Muscle layer of colon (tissue), 2 donors: ENCODE results near the gene SLC22A14.
"Not testable (repeated sequence)": the region's sequence is repeated elsewhere in the genome, so short reads cannot be mapped to it uniquely, and the experiment has no call there.

Experiments used
- H3K27ac ChIP-seq: one replicate; pipeline ENCODE4 v1.7.0; 2013; ENCODE audit warnings: low read depth, mild to moderate bottlenecking, low read length, moderate library complexity
- H3K27me3 ChIP-seq, 2 donors: one replicate each; pipeline ENCODE4 v1.7.0; 2013; ENCODE audit warnings: low read length in 2 of 2, mild to moderate bottlenecking in 2 of 2; ENCODE audit not compliant: insufficient read depth in 2 of 2, control insufficient read depth in 1 of 2
- H3K36me3 ChIP-seq: one replicate; pipeline ENCODE4 v1.7.0; 2013; ENCODE audit warnings: mild to moderate bottlenecking, low read length; ENCODE audit not compliant: insufficient read depth
- H3K4me1 ChIP-seq: one replicate; pipeline ENCODE4 v1.7.0; 2013; ENCODE audit warnings: mild to moderate bottlenecking, low read length; ENCODE audit not compliant: insufficient read depth
- H3K4me3 ChIP-seq, 2 donors: one replicate each; pipeline ENCODE4 v1.7.0; 2013; ENCODE audit warnings: low read length in 2 of 2, low read depth in 1 of 2, mild to moderate bottlenecking in 1 of 2, moderate library complexity in 1 of 2
- H3K9ac ChIP-seq: one replicate; pipeline ENCODE4 v1.7.0; 2013; ENCODE audit warnings: low read length
- H3K9me3 ChIP-seq: one replicate; pipeline ENCODE4 v1.7.0; 2013; ENCODE audit warnings: mild to moderate bottlenecking, low read length
- donor health status: abdominal sarcoma.
- donor health status: Adenocarcinoma of cecum.

SLC22A14 gene, protein sequence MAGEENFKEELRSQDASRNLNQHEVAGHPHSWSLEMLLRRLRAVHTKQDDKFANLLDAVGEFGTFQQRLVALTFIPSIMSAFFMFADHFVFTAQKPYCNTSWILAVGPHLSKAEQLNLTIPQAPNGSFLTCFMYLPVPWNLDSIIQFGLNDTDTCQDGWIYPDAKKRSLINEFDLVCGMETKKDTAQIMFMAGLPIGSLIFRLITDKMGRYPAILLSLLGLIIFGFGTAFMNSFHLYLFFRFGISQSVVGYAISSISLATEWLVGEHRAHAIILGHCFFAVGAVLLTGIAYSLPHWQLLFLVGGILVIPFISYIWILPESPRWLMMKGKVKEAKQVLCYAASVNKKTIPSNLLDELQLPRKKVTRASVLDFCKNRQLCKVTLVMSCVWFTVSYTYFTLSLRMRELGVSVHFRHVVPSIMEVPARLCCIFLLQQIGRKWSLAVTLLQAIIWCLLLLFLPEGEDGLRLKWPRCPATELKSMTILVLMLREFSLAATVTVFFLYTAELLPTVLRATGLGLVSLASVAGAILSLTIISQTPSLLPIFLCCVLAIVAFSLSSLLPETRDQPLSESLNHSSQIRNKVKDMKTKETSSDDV

DNA sequence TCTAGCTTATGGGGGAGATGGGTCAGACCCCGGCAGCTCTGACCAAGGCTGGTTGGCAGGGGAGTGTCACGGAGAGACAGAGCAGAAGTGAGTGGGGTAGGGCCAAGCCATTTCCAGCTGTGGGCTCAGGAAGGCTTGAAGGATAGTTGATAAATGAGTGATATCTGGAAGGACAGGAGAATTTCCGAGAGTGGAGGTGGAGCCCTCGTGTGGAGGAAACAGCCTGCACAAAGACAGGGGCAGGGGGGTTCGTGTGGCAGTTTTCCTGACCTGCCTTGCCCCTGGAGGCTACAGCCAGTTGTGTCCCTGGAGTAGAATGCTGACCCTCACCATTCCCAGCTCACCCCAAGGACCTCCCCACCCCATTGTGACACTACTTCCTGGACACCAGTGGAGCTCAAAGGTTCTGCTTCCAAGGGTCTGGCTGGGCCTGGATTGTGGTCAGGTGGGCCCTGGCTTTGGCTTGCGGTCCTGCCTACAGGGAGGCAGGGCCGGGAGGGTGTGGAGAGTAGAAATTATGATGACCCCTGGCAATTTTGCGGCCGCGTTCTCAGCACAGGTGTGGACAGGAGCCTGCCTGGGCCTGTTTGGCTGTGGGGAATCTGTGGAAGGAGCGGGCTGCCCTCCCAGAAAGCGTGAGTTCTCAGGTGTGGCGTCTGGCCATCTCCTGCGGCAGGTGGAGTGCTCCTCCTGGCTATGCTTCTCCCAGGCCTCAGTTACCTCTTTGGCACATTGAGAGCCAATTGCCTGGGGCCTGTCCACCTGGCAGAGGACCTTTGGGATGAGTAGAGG lies at the start of gene SLC22A14:
TSS of gene SLC22A14 (plus strand) at position 400 of the 792 bp plus-strand sequence. CDS start 23,733 bp downstream, outside the sequence.
- Histone ChIP-seq H3K9ac (no peak within 1 kb of the TSS), H3K4me1 (no peaks in the 10 kb centered on the region), H3K36me3 (no peaks in the 10 kb centered on the region), H3K27ac (no peak within 1 kb of the TSS), H3K4me3 (no peak within 1 kb of the TSS), H3K27me3 (no peaks in the 10 kb centered on the region), H3K9me3 (no peaks in the 10 kb centered on the region)

DNA sequence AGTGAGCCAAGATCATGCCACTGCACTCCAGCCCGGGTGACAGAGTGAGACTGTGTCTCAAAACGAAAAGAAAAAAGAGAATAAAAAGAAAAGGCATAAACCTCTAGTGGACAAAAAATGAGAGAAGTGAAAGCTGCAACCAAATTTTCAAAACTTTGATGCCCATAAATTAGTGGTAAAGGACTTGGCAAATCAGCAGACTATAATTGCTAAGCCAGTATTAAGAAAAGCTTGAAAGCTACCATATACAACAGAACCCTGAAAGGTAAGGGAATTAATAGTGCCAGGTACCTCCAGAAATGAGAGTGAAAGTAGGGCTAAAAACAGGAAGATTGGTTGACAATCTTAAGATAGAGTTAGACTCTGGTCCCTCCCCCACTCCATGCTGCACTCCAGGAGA lies 49.4 kb upstream of the SLC22A14 start:
- Histone ChIP-seq H3K9ac (no peak overlapping the region), H3K4me1 (no peaks in the 10 kb centered on the region), H3K27me3 (no peaks in the 10 kb centered on the region), H3K4me3 (no peak overlapping the region), H3K9me3 (no peaks in the 10 kb centered on the region), H3K27ac (no peak overlapping the region), H3K36me3 (peaks cover 25% of the 10 kb centered on the region)

DNA sequence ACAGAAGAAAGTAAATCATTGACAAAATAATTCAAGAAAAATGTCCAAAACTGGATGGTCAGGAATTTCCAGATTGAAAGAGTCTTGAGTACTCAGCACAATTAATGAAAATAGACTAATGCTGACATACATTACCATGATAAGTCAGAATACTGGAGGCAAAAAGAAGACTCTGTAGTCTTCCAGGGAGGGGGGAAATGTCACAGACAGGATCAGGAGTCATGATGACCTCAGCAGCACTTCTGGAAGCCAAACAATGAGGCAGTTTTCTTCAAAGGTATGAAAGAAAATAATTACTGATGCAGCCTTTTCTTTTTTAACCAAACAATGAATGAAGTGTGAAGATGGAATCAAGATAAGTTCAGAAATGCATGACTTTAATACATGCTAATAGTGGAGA lies 46.6 kb upstream of the SLC22A14 start:
- no peak overlapping the region for H3K27ac ChIP-seq
- no peak overlapping the region for H3K9ac ChIP-seq
- no peak overlapping the region for H3K4me3 ChIP-seq
- H3K27me3 ChIP-seq: no peaks in the 10 kb centered on the region
- peaks cover 33% of the 10 kb centered on the region for H3K36me3 ChIP-seq
- H3K4me1 ChIP-seq: no peaks in the 10 kb centered on the region
- H3K9me3 ChIP-seq: no peaks in the 10 kb centered on the region

DNA sequence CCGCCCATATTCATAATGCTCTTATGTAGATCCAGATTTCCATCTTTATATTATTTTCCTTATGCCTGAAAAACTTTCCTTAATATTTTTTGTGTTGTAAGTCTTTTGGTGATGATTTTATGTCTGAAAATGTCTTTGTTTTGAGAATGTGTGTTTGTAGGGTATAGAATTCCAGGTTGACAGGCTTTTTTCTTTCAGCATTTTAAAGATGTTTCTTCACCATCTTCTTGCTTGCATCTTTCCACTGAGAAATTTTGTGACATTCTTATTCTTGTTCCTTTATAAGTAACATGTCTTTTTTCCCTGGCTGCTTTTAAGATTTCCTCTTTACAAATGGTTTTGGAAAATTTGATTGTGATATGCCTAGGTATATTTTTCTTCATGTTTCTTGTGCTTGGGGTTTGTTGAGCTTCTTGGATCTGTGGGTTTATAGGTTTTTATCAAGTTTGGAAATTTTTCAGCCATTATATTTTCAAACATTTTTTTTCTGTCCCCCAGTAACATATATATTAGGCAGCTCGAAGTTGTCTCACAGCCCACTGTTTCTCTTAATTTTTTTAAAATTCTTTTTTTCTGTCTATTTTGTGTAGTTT lies 43.6 kb upstream of the SLC22A14 start:
- no peaks in the 10 kb centered on the region for H3K27me3 ChIP-seq
- H3K9ac ChIP-seq: no peak overlapping the region
- no peaks in the 10 kb centered on the region for H3K4me1 ChIP-seq
- H3K27ac ChIP-seq: no peak overlapping the region
- H3K36me3 ChIP-seq: peaks cover 24% of the 10 kb centered on the region
- no peak overlapping the region for H3K4me3 ChIP-seq
- H3K9me3 ChIP-seq: no peaks in the 10 kb centered on the region

DNA sequence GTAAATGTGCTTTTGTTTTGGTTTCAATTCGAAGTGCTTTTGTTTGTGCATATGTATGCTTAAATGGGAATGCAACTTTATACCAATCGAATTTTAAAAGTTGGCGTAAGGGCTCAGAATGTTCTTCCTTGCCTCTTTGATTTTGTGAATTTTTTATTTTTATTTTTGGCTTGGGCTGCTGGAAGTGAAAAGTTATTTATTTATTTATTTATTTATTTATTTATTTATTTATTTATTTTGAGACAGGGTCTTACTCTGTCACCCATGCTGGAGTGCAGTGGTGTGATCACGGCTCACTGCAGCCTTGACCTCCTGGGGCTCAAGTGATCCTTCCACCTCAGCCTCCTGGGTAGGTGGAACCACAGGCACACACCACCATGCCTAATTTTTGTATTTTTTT lies 39.3 kb upstream of the SLC22A14 start:
- not testable (repeated sequence) for H3K4me1 ChIP-seq, H3K27ac ChIP-seq, H3K4me3 ChIP-seq, H3K9me3 ChIP-seq, H3K27me3 ChIP-seq, H3K9ac ChIP-seq
- H3K36me3 ChIP-seq: peaks cover 24% of the 10 kb centered on the region

DNA sequence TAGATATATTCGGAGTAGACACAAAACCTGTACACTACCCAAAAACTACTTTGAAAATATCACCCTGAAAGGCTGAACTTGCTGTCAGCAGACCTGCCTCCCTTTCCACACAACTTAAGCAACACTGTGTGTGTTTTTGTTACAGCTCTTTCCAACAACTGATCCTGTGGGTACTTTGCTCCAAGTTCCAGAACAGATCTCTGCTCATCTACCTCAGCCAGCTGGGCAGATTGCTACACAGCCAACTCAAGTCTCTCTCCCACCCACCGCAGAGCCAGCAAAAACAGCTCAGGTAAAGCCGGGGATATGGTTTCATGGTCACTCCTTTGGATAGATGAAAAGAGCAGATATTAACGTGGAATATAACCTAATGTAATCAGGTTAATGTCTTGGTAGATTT lies 36.2 kb upstream of the SLC22A14 start:
- no peak overlapping the region for H3K27ac ChIP-seq
- peaks cover 18% of the 10 kb centered on the region for H3K36me3 ChIP-seq

DNA sequence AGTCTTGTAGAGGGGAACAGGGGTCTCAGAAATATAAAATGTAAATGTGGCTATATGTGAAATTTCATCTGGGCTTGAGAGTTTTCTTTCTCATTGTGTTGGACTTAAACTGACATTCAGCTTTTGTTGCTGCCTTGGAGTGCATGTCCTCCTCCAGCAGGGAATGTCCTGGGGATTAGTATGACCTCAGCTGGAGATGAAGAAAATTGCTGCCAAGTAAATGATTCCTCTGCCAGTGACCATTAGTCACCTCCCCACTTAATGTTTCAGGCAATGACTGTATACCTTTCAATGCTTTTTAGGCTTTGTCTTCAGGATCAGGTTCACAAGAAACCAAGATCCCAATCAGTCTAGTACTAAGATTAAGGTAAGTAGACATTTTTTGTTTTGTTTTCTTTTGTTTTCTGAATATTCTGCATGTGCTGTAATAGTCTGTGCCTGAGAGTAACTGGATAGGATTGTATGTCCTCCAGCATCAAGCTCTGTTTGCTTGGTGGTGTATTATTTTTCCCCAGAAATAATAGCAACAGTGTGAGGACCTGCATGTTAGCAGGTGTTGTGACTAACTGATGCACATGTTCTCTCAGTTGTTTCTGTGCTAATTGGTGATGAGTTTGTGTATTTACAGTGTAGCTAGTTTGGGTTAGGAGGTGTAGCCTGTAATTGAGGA lies 34.6 kb upstream of the SLC22A14 start:
- no peak overlapping the region for H3K4me3 ChIP-seq
- no peaks in the 10 kb centered on the region for H3K27me3 ChIP-seq
- no peaks in the 10 kb centered on the region for H3K4me1 ChIP-seq
- peaks cover 31% of the 10 kb centered on the region for H3K36me3 ChIP-seq
- no peaks in the 10 kb centered on the region for H3K9me3 ChIP-seq
- H3K9ac ChIP-seq: no peak overlapping the region
- no peak overlapping the region for H3K27ac ChIP-seq

More for the DNA sequence above, 36.2 kb upstream of the SLC22A14 start:
- Histone ChIP-seq H3K27me3 (no peaks in the 10 kb centered on the region), H3K9me3 (no peaks in the 10 kb centered on the region), H3K9ac (no peak overlapping the region), H3K4me1 (no peaks in the 10 kb centered on the region), H3K4me3 (no peak overlapping the region)

DNA sequence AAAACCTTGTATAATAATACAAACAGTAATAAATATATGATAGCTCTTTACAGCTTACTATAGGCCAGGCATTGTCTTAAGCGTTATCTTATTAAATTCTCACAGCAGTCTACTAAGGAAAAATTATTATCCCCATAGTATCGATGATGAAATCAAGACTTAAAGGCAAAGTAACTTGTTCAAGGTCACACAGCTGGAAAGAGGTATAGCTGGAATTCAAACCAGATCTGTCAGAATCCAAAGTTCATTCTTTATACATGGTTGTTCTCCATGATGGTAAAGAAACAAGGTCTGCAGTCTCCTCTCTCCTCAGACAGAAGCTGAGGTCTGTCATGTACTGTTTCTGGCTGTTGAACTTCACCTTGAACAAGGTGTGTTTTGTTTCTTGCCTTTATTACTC lies 31.9 kb upstream of the SLC22A14 start:
- no peak overlapping the region for H3K9ac ChIP-seq
- H3K27ac ChIP-seq: no peak overlapping the region
- no peaks in the 10 kb centered on the region for H3K27me3 ChIP-seq
- H3K4me1 ChIP-seq: no peaks in the 10 kb centered on the region
- H3K36me3 ChIP-seq: peaks cover 56% of the 10 kb centered on the region
- no peaks in the 10 kb centered on the region for H3K9me3 ChIP-seq
- no peak overlapping the region for H3K4me3 ChIP-seq

DNA sequence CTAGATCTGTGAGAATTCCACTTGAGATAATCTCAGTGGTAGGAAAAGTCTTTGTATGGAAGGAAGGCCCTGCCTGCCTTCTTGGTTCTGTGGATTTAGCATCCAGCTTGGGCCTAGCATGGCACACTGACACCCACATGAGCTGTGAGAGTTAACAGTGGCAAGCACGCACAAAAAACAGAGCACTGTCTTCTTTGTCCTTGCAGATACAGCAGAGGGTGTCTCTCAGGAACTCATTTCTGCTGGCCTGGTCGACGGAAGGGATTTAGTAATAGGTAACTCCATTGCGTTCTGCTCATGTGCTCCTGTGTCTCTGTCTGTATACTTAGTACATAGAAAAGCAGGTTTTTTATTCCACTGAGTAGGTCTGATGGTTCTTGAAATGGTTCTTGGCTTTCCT lies 30.9 kb upstream of the SLC22A14 start:
- H3K36me3 ChIP-seq: peaks cover 51% of the 10 kb centered on the region
- no peaks in the 10 kb centered on the region for H3K9me3 ChIP-seq
- H3K4me3 ChIP-seq: no peak overlapping the region
- no peaks in the 10 kb centered on the region for H3K27me3 ChIP-seq
- no peak overlapping the region for H3K27ac ChIP-seq
- H3K9ac ChIP-seq: no peak overlapping the region
- H3K4me1 ChIP-seq: no peaks in the 10 kb centered on the region

DNA sequence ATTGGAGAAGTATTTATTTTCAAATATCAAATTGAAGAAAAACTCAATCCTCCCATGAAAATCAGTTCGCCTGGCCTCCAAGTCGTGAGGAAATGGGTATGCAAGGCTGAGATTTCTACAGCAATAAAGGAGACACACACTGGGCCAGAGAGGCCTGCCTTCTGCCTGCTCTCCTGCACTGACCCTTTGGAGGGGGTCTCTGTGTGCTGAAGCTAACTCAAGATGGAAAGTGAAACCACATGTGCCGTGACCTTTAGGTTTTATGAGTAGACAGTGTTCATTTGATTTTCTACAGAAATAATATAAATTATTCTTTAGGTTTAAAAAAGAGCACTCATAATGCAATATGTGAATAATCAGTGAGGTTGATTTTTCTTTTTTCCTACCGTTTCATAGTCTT lies 28.4 kb upstream of the SLC22A14 start:
- Histone ChIP-seq H3K4me3 (no peak overlapping the region), H3K36me3 (peaks cover 41% of the 10 kb centered on the region), H3K9me3 (no peaks in the 10 kb centered on the region), H3K27me3 (no peaks in the 10 kb centered on the region), H3K9ac (no peak overlapping the region), H3K27ac (no peak overlapping the region), H3K4me1 (no peaks in the 10 kb centered on the region)

DNA sequence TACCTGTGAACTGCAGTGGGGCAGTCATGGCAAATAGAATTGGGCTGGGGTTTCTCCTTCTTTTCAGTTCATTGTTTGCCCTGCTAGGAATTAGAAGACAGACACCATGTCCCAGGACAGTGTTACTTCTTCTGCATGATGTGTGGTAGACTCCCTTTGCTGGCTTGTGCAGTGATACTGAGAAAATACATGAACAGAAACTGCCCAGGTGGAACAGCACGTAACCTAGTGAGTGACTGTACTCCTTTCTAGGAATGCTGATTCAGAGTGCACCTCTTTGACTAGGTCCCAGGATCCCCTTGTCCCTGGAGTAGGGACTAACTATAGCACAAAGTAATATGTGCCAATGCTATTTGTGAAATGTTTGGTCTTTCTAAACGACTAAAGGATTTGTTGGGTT lies 27.2 kb upstream of the SLC22A14 start:
- no peak overlapping the region for H3K9ac ChIP-seq
- no peak overlapping the region for H3K4me3 ChIP-seq
- peaks cover 40% of the 10 kb centered on the region for H3K36me3 ChIP-seq
- no peaks in the 10 kb centered on the region for H3K27me3 ChIP-seq
- H3K9me3 ChIP-seq: no peaks in the 10 kb centered on the region
- no peak overlapping the region for H3K27ac ChIP-seq
- H3K4me1 ChIP-seq: no peaks in the 10 kb centered on the region
